ENCODE measurements around the gene TESPA1. TPM values are rescaled to one million over a fixed set of nuclear protein-coding genes. Genes with fewer than 3 reads are reported as not detected.

The TESPA1 gene
- total RNA-seq, 2 donors from 2014 or later = 0.28 TPM; not detected in 1

DNA sequence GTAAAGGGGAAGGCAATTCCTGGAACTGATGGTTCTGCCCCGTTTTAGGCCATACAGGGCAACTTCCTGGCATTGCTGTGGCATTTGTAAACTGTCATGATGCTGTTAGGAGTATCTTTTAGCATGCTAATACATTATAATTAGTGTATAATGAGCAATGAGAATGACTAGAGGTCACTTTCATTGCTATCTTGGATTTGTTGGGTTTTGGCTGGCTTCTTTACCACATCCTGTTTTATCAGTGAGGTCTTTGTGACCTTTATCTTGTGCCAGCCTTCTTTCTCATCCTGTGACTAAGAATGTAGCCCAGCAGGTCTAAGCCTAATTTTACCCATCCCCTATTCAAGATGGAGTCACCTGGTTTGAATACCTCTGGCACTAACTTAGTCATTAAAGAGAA is 51.2 kb downstream of the TESPA1 start:
- H3K4me3 ChIP-seq = no peak overlapping the region
- no peaks in the 10 kb centered on the region for H3K27me3 ChIP-seq (replicated peaks; ENCODE audit: insufficient read depth)
- no peak overlapping the region for H3K27ac ChIP-seq
- TF ChIP-seq, protein P1, sequence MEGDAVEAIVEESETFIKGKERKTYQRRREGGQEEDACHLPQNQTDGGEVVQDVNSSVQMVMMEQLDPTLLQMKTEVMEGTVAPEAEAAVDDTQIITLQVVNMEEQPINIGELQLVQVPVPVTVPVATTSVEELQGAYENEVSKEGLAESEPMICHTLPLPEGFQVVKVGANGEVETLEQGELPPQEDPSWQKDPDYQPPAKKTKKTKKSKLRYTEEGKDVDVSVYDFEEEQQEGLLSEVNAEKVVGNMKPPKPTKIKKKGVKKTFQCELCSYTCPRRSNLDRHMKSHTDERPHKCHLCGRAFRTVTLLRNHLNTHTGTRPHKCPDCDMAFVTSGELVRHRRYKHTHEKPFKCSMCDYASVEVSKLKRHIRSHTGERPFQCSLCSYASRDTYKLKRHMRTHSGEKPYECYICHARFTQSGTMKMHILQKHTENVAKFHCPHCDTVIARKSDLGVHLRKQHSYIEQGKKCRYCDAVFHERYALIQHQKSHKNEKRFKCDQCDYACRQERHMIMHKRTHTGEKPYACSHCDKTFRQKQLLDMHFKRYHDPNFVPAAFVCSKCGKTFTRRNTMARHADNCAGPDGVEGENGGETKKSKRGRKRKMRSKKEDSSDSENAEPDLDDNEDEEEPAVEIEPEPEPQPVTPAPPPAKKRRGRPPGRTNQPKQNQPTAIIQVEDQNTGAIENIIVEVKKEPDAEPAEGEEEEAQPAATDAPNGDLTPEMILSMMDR (IDR thresholded peaks at IDR 0.05) = no peak
- ATAC-seq (ENCODE audit: insufficient number of reproducible peaks, low FRiP score, low read depth) (no peak), DNase-seq (ENCODE audit: low spot score) (no peak)
- H3K4me1 ChIP-seq (ENCODE audit: control insufficient read depth in 1 of 2, low read depth in 2 of 2) = no peaks in the 10 kb centered on the region
- no peaks in the 10 kb centered on the region for H3K36me3 ChIP-seq
- no peaks in the 10 kb centered on the region for H3K9me3 ChIP-seq

GRCh38 chr12:54932691-54933090 is 51.9 kb downstream of the TESPA1 start:
- Histone ChIP-seq H3K27me3 (replicated peaks; ENCODE audit: insufficient read depth) (no peaks in the 10 kb centered on the region), H3K27ac (no peak overlapping the region), H3K4me1 (ENCODE audit: control insufficient read depth in 1 of 2, low read depth in 2 of 2) (no peaks in the 10 kb centered on the region), H3K4me3 (no peak overlapping the region), H3K9me3 (no peaks in the 10 kb centered on the region), H3K36me3 (no peaks in the 10 kb centered on the region)
- DNase-seq (ENCODE audit: low spot score) (no peak), ATAC-seq (ENCODE audit: insufficient number of reproducible peaks, low FRiP score, low read depth) (no peak)
- TF ChIP-seq, protein P1 (IDR thresholded peaks at IDR 0.05) = no peak

DNA sequence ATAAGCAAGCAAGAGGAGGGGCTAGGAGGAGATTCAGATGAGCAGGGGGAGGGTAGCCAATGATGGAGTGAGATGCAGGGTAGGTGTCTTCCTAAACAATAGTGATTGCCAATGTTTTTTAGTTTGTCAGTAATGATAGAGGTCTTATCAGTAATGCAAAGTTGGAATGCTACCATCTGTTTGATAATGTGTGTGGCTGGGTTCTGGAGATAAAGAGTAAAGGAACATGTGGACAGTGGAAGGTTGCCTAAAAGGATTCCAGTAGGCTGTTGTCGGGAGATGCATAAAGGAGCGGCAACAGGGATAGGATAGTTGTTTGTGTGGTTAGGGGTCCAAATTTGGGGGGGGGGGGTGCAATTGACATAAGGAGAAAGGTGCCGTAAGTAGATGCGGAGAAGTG is 52.5 kb downstream of the TESPA1 start:
- TF ChIP-seq, protein P1 (IDR thresholded peaks at IDR 0.05) = no peak
- no peak overlapping the region for H3K4me3 ChIP-seq
- ATAC-seq (ENCODE audit: insufficient number of reproducible peaks, low FRiP score, low read depth) (no peak), DNase-seq (ENCODE audit: low spot score) (no peak)
- no peaks in the 10 kb centered on the region for H3K4me1 ChIP-seq (ENCODE audit: control insufficient read depth in 1 of 2, low read depth in 2 of 2)
- H3K9me3 ChIP-seq = no peaks in the 10 kb centered on the region
- H3K27ac ChIP-seq = no peak overlapping the region
- H3K27me3 ChIP-seq (replicated peaks; ENCODE audit: insufficient read depth) = no peaks in the 10 kb centered on the region
- no peaks in the 10 kb centered on the region for H3K36me3 ChIP-seq

DNA sequence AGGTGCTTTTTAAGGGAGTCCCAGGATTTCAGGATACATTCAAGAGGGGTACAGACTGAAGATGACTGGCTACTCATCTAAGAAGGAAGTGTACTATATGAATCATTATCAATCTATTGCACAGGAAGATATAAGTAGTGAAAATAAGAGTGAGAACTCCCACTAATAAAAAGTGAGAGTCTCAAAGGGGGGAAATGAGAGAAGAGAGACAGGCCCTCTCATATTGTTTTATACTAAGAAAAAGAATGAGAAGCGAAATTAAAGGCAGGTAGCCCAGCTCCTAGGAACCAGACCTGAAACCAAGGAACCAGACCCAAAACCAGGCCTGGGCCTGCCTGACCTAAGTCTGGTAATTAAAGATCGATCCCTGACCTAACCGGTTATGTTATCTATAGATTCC is 54.6 kb downstream of the TESPA1 start:
- H3K9me3 ChIP-seq = no peaks in the 10 kb centered on the region
- ATAC-seq (ENCODE audit: insufficient number of reproducible peaks, low FRiP score, low read depth) = no peak
- no peak overlapping the region for H3K27ac ChIP-seq
- DNase-seq (ENCODE audit: low spot score) = no peak
- no peaks in the 10 kb centered on the region for H3K4me1 ChIP-seq (ENCODE audit: control insufficient read depth in 1 of 2, low read depth in 2 of 2)
- no peak overlapping the region for H3K4me3 ChIP-seq
- no peaks in the 10 kb centered on the region for H3K36me3 ChIP-seq
- TF ChIP-seq, protein P1 (IDR thresholded peaks at IDR 0.05) = no peak
- no peaks in the 10 kb centered on the region for H3K27me3 ChIP-seq (replicated peaks; ENCODE audit: insufficient read depth)

- ATAC-seq (ENCODE audit: insufficient number of reproducible peaks, low FRiP score, low read depth) (no peak), DNase-seq (ENCODE audit: low spot score) (no peak)
- Histone ChIP-seq H3K4me3 (no peak overlapping the region), H3K27ac (no peak overlapping the region), H3K36me3 (no peaks in the 10 kb centered on the region), H3K9me3 (no peaks in the 10 kb centered on the region), H3K4me1 (ENCODE audit: control insufficient read depth in 1 of 2, low read depth in 2 of 2) (no peaks in the 10 kb centered on the region), H3K27me3 (replicated peaks; ENCODE audit: insufficient read depth) (no peaks in the 10 kb centered on the region)
- TF ChIP-seq, protein P1 (IDR thresholded peaks at IDR 0.05) = no peak
These were observed 58.3 kb downstream of the TESPA1 start for GRCh38 chr12:54926246-54926645.
